ENCODE data around the gene ARHGAP26.

Gene ARHGAP26

DNA sequence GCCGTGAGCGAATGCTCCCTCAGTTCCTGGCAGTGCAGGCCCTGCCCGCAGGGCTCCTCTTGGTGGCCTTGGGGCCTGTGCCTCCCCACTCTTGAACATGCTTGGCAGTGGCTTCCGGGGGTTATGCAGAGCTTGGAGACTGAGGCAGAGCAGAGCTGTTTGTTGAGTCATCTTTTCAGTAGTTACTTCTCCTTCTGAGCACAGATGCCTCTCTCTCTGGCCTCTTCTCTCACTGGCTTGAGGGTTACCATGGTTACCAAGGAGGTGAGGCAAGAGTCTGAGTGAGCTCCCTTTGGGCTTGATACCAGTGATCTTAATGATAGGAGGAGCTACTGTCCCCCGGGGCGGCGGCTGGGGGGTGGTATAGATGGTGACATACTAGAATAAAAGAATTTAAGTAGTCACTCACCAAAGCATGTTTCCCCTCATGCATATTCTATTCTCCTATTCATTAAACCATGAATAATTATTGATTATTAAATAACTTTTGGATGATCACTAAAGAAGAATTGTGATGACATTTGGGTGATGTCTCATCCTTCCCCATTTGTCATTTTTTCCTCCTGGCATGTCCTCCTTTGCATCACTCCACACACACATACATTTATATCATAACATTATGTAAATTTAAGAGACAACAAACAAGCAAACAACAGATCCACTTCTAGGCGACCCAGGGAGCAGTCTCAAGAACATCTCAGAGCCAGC, 111.1 kb downstream of the ARHGAP26 start:
- DNase-seq: no peak

DNA sequence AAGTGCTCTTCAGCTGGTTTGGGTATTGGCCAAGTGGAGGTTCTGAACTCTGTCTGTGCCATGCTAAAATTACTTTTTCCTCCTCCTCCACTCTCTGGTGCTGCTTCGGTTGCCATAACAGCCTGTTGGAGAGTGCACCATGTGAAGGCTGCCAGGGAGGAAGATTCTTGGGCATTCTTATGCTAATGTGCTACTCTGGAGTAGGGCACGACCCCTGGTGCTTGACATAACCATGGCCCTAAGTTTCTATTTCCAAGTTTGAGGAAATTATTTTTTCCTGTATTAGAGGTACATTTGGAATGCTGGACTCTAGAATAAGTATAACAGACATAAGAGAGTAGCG, 111.6 kb downstream of the ARHGAP26 start:
- DNase-seq: no peak

DNA sequence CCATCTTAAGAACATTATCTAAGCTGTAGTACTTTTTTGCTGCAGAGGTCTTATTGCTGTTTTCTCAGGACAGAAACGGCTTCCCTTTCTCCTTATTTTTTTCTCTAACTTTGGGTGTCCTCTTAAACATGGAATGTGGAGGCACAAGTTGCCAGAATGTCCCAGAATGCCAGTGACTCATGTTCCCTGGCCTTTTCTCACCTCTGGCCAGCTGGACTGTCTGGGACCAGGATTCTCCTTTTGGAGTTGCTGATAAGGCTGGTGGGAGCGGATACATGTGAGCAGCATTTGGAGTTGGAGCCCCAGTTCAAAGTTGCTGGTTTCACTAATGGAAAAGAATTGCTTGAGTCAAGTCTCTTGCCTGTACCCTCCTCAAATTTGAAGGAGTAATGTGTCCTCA, 112.8 kb downstream of the ARHGAP26 start:
- no peak for DNase-seq

DNA sequence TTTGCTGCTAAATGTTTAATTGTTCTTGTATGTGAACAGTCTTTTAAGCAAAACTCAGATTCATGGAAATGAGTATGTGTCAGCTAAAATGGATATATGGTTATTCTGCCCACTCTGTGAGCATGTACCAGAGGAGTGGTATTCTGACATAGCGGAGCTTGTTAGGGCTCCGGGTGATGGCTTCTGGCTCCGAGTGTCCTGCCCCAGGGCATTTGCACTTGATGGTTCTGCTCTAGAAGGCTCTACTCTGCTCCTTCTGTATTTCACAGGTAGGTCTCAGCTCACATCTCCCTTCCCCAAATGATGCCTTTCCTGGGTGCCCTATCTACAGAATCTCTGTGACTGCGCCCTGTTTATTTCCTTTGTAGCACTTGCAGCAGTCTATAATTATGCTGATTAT, 113.3 kb downstream of the ARHGAP26 start:
- no peak for DNase-seq

DNA sequence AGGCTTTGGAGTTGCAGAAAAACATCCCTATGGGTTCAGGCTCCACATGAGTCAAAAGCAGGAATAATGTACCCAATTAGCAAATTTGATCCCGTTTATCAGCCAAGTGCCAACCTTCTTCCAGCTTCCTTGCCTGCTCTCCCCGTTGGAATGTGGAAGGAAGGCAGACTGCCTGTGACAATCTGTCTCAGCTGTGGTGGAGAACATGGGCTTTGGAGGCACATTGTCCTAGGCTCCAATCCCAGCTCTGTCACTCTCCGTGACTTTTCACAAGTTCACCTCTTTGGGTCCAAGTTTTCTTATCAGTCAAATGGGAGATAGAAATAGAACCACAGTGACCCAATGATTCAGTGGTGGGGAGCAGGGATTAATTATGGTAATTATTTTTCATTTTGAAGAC, 113.9 kb downstream of the ARHGAP26 start:
- DNase-seq: no peak

DNA sequence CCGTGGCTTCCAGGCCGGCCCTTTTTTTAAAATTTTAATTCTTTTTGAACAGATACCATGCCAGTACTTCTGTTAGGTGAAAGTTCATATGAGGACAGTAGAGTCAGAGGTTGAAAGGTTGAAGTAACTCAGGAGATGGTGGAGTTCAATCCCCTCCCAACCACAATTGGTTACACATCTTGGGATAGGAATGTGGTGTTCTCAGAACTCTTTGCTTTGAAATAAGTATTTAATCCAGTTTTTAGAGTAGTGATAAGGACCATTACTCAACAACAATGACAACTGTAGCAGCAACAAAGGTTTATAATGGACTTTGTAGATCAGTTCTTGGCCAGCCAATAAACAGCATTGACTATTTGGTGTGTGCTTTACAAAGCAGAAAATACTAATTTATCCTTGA, 116.0 kb downstream of the ARHGAP26 start:
- no peak for DNase-seq

DNA sequence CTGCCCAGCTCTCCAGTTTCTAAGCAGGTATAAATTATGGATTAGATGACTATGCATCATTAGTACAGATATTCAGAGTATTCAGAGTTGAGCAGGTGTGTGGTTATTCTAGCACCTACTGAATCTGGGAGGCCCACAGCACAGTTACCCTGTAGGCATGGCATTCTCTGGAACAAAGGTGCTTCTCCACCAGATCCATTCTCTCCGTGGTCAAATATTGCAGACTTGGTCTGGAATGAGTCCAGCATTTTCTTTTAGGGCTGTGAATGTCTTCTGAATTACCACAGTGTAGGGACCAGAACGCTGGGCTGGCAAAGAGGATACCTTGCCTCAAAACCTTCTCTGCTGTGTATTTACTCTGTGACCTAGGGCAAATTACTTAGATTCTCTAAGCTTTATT, 116.8 kb downstream of the ARHGAP26 start:
- no peak for DNase-seq

DNA sequence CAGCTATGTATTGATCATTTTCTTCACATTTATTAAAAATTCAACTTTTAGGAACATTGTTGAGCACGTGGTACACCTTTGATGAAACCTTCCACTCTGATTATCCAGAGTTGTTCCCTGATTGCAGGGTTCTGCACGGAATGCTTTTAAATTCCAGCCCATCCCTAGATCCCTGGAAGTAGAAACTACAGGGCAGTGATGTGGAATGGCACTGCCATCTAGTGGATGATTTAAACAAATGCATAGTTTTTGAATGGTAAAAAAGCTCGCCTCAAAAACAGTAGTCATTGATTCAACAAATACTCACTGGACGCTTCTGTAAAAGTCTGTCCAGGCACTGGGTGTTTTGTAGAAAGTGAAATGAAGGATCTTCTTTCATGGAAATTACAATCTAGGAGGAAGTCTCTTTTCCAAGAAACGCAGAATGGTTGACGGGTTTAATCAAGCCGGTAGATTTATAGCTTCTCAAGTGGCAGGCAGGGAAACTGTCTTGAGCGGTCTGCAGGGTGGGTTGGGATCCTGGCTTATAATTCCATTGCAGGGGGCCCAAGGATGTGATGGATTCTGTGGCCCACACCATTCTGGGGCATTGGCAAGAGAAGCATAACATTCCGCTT, 118.4 kb downstream of the ARHGAP26 start:
- DNase-seq: peak; percentile 6

DNA sequence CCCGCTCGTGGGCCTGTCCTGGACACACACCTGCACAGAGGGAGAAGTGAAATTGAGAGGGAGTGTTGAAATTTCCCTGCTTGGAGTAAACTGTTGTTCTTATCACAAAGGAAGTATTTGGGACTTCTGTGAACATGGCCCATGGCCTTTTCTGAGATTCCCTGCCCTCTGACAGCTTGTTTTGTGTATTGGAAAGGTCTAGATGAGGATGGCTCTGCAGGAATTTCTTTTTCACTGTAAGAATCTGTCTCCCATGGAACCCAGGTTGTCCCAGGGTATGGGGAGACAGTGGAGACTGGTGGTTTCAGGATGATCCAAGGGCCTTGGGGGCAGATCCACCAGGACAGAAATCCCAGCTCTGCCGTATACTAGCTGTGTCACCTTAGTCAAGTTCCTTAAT, 121.8 kb downstream of the ARHGAP26 start:
- DNase-seq: no peak

DNA sequence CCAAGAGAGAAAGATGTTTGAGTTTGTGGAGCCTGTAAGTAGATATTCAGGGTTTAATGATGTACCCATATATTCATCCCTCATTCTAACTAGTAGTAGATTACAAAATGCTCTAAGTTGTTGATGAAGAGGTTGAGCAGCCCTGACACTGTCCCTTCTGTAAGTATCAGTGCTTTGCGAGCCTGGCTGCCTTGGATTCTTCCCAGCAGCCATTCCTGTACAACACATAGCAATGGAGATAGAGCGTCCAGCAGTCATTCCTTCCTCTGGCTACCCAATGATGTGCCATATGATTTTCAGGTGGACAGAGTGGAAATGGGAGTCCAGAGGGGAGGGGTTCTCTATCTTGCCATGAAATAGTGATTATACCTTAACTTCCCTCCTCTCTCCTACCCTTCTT, 124.1 kb downstream of the ARHGAP26 start:
- no peak for DNase-seq

DNA sequence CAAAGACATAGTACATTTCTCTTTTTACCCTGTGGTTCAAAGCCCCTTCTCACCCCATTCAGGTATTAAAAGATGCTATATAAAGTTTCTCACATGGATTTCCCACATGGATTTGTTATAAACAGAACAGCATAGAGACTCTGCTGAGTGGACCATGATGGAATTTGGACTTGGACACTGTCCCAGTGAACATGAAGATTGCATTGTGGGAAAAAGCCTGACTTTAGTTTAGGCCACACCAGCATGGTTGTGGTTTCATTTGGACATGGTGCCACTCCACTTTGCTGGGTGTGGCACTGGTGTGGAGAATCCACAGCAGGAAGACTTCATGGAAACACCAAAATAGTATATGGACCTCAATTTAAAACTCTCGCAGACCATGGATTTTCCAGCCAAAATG, 124.6 kb downstream of the ARHGAP26 start:
- DNase-seq: no peak

DNA sequence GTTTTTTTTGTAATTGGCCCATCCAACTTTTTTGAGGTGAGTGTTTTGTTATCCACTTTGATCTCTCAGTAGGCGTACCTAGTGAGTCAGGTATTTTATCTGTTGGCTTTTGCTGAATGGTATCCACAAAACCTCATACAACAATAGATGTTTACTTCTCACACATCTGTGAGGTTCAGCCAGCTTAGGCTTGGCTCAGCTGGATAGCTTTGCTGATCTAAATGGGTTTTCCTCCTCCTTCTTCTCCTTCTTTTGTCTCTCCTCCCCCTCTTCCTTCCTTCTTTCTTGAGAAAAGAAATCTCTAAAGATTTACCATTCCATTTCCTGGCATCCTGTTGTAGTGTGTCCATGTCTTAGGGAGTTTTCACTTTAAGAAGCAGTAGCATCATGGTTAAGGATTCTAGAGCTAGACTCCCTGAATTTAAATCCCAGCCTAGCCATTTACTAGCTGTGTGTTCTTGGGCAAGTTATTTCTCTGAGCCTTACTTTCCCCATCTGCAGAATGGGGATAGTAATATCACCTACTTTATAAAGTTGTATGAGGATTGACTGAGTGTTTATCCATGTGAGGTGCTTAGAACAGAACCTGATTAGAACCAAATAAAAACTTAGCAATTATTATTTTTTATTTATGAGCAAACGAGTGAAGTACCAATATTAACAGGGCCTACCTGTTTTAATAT, 126.3 kb downstream of the ARHGAP26 start:
- no peak for DNase-seq

DNA sequence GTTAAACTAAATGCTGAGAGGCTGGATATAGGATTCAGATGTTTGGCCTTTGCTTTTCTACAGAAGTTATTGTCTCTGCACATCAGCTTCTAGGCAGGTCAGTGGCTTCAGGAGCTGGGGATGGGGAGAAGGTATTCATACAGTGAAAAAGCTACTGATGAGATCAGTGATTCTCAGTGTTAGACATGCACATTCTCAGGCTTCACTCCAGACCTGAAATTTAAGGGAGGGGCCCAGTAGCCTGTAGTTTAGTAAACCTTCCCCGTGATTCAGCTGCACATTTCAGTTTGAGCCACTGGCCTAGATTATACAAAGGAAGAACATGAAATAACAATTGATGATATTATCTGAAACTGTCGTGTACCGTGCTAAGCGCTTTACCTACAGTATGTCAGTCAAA, 127.2 kb downstream of the ARHGAP26 start:
- no peak for DNase-seq

DNA sequence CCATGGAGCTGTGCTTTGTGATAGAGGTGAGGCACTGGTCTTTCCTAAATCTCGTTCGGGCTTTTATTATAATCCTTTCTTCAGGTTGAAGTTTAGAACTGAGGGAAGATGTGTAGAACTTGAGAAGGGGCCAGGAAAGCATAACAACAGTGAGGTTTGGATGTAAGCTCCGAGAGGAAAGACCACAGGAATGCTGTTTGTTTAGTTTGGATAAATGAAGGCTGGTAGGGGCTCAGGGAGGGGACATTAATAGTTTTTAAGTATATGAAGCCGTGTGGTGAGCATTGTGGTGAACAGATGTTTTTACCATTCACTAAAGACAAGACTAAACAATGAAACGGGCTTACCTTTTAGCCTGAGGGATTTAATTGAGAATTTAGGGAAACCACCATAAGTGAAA, 130.8 kb downstream of the ARHGAP26 start:
- no peak for DNase-seq

DNA sequence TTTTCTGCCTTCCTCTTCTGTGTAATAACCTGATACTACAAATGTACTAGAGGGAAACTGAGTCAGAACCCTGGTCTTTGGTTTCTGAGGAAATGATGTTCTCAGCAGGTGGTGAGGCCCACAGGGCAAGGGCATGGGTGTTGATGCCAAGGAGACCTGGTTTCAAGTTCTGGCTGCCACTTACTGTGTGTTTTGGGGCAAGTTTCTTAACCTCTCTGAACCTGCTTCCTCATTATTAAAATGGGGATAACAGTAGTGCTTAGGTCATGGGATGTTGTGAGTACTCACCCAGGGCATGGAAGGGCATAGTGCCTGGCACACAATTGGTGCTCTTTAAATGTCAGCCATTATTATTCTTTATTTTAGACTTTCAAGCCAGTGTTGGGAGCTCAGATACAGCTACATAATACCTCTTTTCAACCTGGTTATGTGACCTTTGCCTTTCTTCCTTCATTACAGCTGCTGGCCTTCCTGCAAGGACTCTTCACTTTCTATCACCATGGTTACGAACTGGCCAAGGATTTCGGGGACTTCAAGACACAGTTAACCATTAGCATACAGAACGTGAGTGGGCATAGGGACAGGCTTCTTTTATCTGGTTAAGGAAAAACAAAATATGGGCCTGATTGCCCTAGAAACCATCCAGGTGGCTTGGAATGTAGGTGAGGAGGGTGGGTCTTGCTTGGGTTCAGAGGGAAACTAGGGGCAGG, 131.5 kb downstream of the ARHGAP26 start:
- no peak for DNase-seq

DNA sequence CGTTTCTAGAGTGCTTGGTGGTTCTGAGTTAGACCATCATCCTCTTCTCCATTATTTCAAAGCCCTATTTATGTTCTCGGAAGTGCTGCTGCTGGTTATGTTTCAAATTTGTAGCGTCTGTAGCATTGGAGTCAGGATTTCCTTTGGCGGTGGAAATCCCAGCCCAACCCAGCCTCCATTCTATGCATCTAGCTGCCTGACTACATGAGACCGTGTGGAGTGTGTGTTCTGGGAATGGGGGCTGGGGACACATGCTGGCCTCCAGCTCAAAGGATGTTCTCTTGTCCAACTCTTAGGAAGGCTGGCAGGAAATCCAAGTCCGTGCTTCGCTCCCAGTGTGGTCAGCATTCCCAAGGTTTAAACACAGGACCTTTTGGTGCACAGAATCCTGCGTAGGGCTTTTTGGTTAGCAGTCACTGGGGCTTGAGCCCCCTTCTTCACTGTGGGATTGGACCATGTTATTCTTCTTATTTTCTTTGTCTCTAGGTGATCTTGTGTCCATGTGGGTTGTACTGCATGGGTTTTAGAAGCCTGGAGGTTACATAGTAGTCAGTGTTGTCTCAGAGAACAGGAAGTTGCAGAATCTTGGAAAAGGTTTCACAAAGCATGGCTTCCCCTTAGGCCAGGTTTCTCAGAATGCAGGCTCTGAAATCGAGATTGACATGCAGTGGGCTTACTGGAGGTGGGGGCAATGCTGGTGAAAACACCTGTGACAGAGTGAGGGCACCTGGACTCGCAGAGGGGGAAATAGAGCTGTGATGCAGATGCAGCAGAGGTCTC, 132.2 kb downstream of the ARHGAP26 start:
- no peak for DNase-seq

DNA sequence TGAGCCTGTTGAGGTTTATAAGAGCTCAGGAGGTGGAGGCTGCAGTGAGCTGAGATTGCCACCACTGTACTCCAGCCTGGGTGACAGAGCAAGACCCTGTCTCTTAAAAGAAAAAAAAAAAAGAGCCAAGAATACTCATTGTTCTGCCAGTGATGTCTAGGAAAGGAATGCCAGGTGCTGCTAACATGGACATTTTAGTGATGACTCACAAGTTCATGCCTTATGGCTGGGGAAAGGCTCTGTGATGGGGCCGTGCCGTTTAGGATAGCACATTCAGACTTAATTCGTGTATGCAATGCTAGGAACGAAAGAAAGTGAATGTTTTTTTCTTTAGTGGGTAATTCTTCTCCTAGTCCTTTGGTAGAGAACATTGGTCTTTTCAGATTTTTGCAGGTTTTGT, 134.2 kb downstream of the ARHGAP26 start:
- DNase-seq: no peak

DNA sequence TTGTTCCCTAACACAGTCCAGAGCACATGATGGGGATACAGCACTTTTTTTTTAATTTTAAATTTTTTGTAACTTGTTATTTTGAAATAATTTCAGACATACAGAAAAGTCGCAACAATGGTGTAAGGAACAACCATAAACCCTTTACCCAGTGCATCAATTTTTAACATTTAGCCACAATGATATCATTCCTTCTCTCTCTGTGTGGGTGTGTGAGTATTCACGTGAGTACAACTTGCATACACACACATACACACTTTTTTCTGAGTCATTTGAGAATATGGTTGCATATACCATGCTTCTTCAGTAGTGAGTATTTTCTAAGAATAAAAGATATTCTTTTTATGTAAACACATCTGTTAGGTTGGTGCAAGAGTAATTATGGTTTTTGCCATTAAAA, 135.2 kb downstream of the ARHGAP26 start:
- DNase-seq: no peak

DNA sequence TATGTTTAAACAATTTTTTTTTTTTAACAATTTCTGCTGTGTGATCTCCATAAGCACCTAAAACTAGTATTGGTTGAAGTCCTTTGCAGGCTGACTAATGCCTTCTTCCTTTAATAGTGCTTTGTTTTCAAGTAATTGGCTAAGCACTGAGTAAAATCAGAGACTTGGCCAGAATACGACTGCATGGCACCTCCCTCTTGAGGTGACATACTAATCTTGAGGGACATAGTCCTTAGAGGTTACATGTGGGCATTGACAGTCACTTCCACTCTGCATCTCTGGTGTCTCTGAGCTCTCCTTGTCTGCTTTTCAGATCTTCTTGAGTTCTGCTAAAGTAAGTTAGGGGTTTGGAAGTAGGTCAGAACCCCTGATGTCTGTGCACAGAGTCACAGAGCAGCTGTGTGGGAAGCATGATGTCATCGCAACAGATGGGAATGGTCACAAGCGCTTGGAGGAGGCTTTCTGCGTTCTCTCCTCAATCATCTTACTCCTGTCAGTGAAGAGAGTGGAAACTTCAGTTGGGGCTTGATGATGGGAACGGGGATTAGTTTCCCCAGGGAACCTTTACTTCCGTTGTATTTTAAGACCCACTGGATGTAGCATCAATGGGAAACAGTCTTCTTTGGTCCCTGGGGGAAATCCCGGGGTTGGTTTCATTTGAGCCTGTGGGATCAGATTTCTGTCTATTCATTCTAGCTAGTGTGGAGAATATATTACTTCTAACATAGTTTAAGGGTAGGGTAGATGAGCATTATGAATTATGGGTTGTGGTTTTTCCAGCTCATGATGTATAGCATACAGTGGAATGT, 136.9 kb downstream of the ARHGAP26 start:
- no peak for DNase-seq

DNA sequence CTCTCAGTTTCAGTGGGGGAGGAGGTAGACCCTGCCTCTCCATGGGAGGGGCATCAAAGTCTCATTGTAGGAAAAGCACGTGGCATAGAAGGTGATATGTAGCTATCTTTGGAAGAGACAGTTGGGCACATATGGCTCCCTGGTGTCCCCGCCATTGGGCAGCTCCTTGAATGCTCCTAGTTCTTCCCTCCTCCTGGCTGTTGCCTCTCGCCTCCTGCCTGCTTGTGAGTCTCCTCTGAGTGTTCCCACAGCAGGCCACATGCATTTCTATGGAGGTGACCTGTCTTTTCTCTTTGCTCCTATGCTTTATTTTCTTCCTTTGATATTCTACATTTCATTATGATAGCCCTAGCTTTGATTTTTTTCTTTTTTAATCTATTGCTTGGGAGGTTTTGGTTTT, 138.5 kb downstream of the ARHGAP26 start:
- no peak for DNase-seq

DNA sequence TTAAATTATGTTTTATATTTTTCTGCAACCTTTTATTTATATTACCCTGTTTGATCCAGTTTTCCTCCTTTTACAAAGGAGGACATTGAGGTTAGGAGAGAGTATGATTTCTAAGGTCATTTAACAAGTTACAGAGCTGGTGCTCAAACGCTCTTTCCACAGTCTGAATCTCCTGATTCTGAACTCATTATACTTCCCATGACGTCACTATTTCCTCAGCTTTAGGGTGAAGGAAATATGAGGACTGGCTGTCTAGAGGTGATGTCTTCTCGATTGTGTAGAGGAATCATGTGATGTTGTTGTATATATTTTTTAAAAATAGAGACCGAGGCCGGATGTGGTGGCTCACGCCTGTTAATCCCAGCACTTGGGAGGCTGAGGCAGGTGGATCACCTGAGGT, 140.0 kb downstream of the ARHGAP26 start:
- no peak for DNase-seq

DNA sequence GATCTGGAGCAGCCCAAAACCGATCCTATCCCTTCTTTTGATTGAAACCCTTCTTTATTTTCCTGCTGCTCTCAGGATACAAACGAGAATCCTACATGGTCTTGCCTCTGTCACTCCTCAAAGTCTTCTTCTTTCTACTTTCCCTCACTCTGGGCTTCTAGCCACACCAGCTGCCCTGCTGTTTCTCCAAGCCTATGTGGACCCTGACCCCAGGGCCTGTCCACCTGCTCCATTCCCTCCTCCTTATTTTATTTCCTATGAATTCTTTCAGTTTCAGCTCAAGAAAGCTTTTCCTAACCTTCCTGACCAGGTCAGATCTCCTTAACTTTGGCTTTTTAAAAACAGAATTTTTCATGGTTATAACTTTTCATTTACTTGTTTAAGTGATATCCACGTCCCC, 141.0 kb downstream of the ARHGAP26 start:
- no peak for DNase-seq
